Heart left ventricle (tissue), 16 donors: ENCODE results near the gene TTLL5. TPM values are rescaled to one million over a fixed set of nuclear protein-coding genes. Genes with fewer than 3 reads are reported as not detected.
A peak's percentile ranks its signal among the peaks of the same experiment; 100 is the strongest.

Experiments
- ATAC-seq, 4 donors: fragments of 200-7000 bp; cut with Tn5 transposase; one replicate each; pipeline ENCODE4 v1.9.1; 2020 to 2022; ENCODE audit warnings: moderate library complexity in 4 of 4, mild to moderate bottlenecking in 3 of 4, moderate number of reproducible peaks in 1 of 4
- DNase-seq, 5 donors: peaks; one replicate each; pipeline ENCODE4 v3.0.0-alpha.2; 2020
- H3K27ac ChIP-seq, 12 donors: fragments of 200-600 bp; sonication (generic) in 4 of 12; one replicate each; pipeline versions ENCODE4 v1.5.0 to v1.8.0; 2016 to 2022; ENCODE audit warnings: mild to moderate bottlenecking in 2 of 12
- H3K27me3 ChIP-seq, 9 donors: fragments of 200-600 bp; sonication (generic) in 2 of 9; one replicate each; pipeline versions ENCODE4 v1.5.1 to v1.8.0; 2016 to 2022; ENCODE audit warnings: mild to moderate bottlenecking in 3 of 9
- H3K36me3 ChIP-seq, 9 donors: fragments of 200-600 bp; sonication (generic) in 2 of 9; one replicate each; pipeline versions ENCODE4 v1.5.0 to v1.8.0; 2018 to 2022; ENCODE audit warnings: mild to moderate bottlenecking in 2 of 9
- H3K4me1 ChIP-seq, 12 donors: fragments of 200-600 bp; sonication (generic) in 4 of 12; one replicate each; pipeline versions ENCODE4 v1.5.0 to v1.8.0; 2016 to 2022; ENCODE audit warnings: mild to moderate bottlenecking in 3 of 12
- H3K4me3 ChIP-seq, 12 donors: fragments of 200-600 bp; sonication (generic) in 4 of 12; one replicate each; pipeline versions ENCODE4 v1.5.0 to v1.8.0; 2017 to 2022; ENCODE audit warnings: mild to moderate bottlenecking in 9 of 12, moderate library complexity in 4 of 12
- H3K9me3 ChIP-seq, 12 donors: fragments of 200-600 bp; sonication (generic) in 4 of 12; one replicate each; pipeline versions ENCODE4 v1.5.0 to v1.8.0; 2016 to 2022; ENCODE audit warnings: mild to moderate bottlenecking in 1 of 12
- POLR2A ChIP-seq, 2 donors: fragments of 450-650 bp; IDR thresholded peaks; one replicate each; pipeline ENCODE4 v1.6.1; 2017; ENCODE audit warnings: antibody characterized with exemption in 2 of 2, mild to moderate bottlenecking in 2 of 2, moderate library complexity in 2 of 2
- WGBS, 4 donors: extraction: QIAGEN DNeasy Blood & Tissue Kit in 2 of 4; methylation state at CpG; one replicate each; pipeline versions ENCODE4 v1.1.5 to v1.1.7; 2013 to 2018; 5-methylcytosine and 5-hydroxymethylcytosine counted together
- intact Hi-C, 10 donors: fragments of 100-400 bp; cut with DNase I; formaldehyde crosslinking; loops; one replicate each; pipeline versions ENCODE4 v1.11.1 to v1.14.2; 2022
- polyA plus RNA-seq, 2 donors: library from polyadenylated mRNA; stranded (reverse); fragments of 200-250 nt; gene quantifications; one replicate each; pipeline ENCODE4 v1.2.3, GENCODE V29; 2013
- total RNA-seq, 9 donors: library from RNA; depleted of rRNA in 2 of 9; stranded (reverse); fragments of >200 nt in 2 of 9; fragmentation: NEBNext Ultra II Directional in 3 of 9; extraction: Animal tissue kit (Norgen Biotek cat#: 25700) in 3 of 9; gene quantifications; one replicate each; pipeline versions ENCODE4 v1.1.0 to v1.2.4, GENCODE V29; 2016 to 2023
- TF ChIP-seq, protein P1 (sequence below), 12 donors: fragments of 200-600 bp; sonication (generic) in 4 of 12; IDR thresholded peaks; one replicate each; pipeline versions ENCODE4 v1.5.0 to v1.8.0; 2018 to 2022; ENCODE audit warnings: antibody characterized with exemption in 12 of 12, mild to moderate bottlenecking in 5 of 12
- donor health status: ischemic (EF 13 %, LVEDD 7.1; RV severe dilation, severe dysfunction).
- donor health status: healthy with polysubstance abuse.
- donor health status: DM: no; HTN: yes; CAD: no.
- donor health status: DM: no; HTN: no; CAD: no.
- donor health status: ischemic (EF 25% LVEDD 6.9; RV normal size, moderate dysfunction).
- donor health status: ischemic (EF 25% LVEDD 5.7; RV mildly dilated, moderate dysfunction).
- donor health status: healthy.
- donor health status: DM: yes; HTN: yes; CAD: no.
- donor health status: ischemic (EF 35%, LVEDD 5.7; RV mildly dilated, moderate dysfunction).
- donor health status: nonischemic (EF 11% LVEDD 7.7; RV severe dilation, severe dysfunction).
- donor health status: DM: yes; HTN: yes; CAD: no.
- donor health status: PGD.
- donor health status: ischemic (EF 29% LVEDD 5.4; RV normal size, mild dysfunction).
- donor health status: nonischemic (EF 23%, LVEDD 6.1; RV moderate dilation, normal function).

TTLL5 gene
- total and polyA plus RNA-seq, 11 donors, result 6.2 to 24.6 (median 15.8) TPM

DNA sequence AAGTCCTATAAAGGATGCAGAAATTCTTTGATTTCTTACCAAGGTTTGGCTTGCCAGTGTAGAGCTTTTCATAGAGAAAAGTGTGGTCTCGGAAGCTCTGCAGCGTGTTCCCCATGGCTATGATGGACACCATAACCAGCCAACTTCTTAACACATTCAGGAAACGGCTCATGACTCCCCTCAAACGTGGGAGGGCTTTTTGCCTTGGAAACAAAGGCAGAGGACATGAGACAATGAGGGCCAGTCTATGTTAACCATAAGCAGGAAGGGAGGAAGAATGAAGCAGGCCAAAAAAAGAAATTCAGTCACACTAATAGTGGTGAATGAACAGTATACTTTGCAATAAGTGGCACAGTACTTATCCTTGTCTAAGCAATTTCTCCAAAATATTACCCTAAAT lies 3.7 kb upstream of the TTLL5 start:
- no peak overlapping the region for H3K27ac ChIP-seq
- 51 to 68% (median 62%) methylated on average over 4 of the region's 4 CpGs for WGBS, 4 donors
- ATAC-seq, result no peak
- intact Hi-C loops, result loop anchor here in 1 of 10 donors (10.0 kb wide), 1 partner anchor 353 kb away; no protein-coding TSS in a partner anchor
- peaks cover 0 to 26% (median 13%) of the 10 kb centered on the region in 12 donors for H3K4me1 ChIP-seq
- H3K27me3 ChIP-seq, result no peaks in the 10 kb centered on the region
- no peak for TF ChIP-seq POLR2A (IDR thresholded peaks at IDR 0.05)
- TF ChIP-seq, protein P1, sequence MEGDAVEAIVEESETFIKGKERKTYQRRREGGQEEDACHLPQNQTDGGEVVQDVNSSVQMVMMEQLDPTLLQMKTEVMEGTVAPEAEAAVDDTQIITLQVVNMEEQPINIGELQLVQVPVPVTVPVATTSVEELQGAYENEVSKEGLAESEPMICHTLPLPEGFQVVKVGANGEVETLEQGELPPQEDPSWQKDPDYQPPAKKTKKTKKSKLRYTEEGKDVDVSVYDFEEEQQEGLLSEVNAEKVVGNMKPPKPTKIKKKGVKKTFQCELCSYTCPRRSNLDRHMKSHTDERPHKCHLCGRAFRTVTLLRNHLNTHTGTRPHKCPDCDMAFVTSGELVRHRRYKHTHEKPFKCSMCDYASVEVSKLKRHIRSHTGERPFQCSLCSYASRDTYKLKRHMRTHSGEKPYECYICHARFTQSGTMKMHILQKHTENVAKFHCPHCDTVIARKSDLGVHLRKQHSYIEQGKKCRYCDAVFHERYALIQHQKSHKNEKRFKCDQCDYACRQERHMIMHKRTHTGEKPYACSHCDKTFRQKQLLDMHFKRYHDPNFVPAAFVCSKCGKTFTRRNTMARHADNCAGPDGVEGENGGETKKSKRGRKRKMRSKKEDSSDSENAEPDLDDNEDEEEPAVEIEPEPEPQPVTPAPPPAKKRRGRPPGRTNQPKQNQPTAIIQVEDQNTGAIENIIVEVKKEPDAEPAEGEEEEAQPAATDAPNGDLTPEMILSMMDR (IDR thresholded peaks at IDR 0.05), result no peak
- no peak overlapping the region for H3K4me3 ChIP-seq
- no peaks in the 10 kb centered on the region for H3K9me3 ChIP-seq
- H3K36me3 ChIP-seq, result peaks cover 0 to 47% (median 26%) of the 10 kb centered on the region in 9 donors
- DNase-seq, result no peak

DNA sequence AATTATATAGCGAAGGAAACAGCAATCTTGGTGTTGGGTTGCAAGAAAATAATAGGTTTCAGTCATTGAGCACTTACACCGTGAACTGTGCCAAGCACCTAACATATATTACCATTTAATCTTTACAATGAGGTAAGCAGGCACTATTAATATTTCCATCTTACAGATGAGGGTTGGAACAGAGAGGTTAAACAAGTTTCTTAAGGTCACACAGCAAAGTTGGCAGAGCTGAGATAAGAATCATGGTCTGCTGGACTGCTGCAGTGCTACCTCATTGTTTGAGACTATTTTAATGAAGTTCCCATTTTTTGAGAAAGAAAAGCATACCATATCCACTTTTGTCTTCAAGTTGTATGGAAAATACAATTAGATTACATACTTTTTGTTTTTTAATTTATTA lies 2.1 kb upstream of the TTLL5 start:
- Histone ChIP-seq H3K9me3 (no peaks in the 10 kb centered on the region), H3K27ac (no peak overlapping the region), H3K27me3 (no peaks in the 10 kb centered on the region), H3K4me3 (no peak overlapping the region), H3K36me3 (peaks cover 0 to 40% (median 26%) of the 10 kb centered on the region in 9 donors), H3K4me1 (peaks cover 0 to 33% (median 14%) of the 10 kb centered on the region in 12 donors)
- intact Hi-C loops, result loop anchor here in 1 of 10 donors (10.0 kb wide), 1 partner anchor 354 kb away; no protein-coding TSS in a partner anchor
- ATAC-seq, result no peak
- TF ChIP-seq POLR2A (IDR thresholded peaks at IDR 0.05), result no peak
- TF ChIP-seq, protein P1 (IDR thresholded peaks at IDR 0.05), result no peak
- 96 to 100% (median 99%) methylated on average over 2 of the region's 2 CpGs for WGBS, 4 donors
- no peak for DNase-seq

DNA sequence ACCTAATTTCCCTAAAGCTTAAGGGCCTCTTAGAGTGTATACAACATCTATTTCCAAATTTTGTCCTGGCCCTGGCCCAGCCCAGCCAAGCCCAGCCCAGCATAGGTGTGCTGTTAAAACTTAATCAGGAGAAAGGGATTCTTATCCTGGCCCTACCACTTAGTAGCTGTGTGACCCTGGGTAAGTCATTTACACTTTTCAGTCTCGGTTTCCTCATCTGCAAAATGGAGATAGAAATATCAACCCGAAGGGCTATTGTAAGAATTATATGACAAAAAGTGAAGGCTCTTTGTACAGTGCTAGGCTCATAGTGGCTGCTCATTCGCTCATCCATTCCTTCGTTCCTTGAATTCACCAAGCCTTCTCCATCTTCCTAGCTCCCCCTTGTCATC lies 812 bp upstream of the TTLL5 start:
- DNase-seq, result no peak
- ATAC-seq, result no peak
- Histone ChIP-seq H3K9me3 (no peaks in the 10 kb centered on the region), H3K27ac (peak overlapping the region in 11 of 12 donors; percentile 75 to 89 (median 83)), H3K36me3 (peaks cover 0 to 40% (median 23%) of the 10 kb centered on the region in 9 donors), H3K27me3 (no peaks in the 10 kb centered on the region), H3K4me3 (peak overlapping the region; percentile 53 to 98 (median 84)), H3K4me1 (peaks cover 0 to 31% (median 14%) of the 10 kb centered on the region in 12 donors)
- WGBS, 4 donors, result 20 to 29% (median 27%) methylated on average over 4 of the region's 4 CpGs
- intact Hi-C loops, result loop anchor here in 1 of 10 donors (10.0 kb wide), 1 partner anchor 525 kb away; no protein-coding TSS in a partner anchor
- TF ChIP-seq, protein P1 (IDR thresholded peaks at IDR 0.05), result no peak
- TF ChIP-seq POLR2A (IDR thresholded peaks at IDR 0.05), result no peak

DNA sequence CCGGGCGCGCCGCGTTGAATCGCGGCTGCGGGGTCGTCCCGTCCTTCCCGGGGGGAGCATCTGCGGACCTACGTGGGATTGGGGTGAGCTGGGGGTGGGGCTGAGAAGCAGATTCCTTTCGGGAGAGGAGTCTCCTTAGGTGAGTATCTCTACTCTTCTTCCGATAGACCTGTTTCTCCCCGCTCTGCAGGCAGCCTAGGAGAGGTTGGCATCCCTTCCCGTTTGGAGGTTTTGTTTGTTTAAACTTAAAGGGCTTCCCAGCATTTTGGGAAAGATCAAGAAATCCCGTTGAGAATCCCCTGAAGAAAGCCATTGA lies 411 bp downstream of the TTLL5 start:
- 0% methylated on average over 11 to 18 of the region's 18 CpGs for WGBS, 4 donors
- peak overlapping the region in 11 of 12 donors; percentile 75 to 89 (median 83) for H3K27ac ChIP-seq
- TF ChIP-seq POLR2A (IDR thresholded peaks at IDR 0.05), result no peak
- TF ChIP-seq, protein P1 (IDR thresholded peaks at IDR 0.05), result no peak
- H3K4me3 ChIP-seq, result peak overlapping the region; percentile 53 to 98 (median 84)
- no peaks in the 10 kb centered on the region for H3K27me3 ChIP-seq
- intact Hi-C loops, result loop anchor here in 1 of 10 donors (10.0 kb wide), 1 partner anchor 527 kb away; no protein-coding TSS in a partner anchor
- DNase-seq, result no peak
- ATAC-seq, result peak in 3 of 4 donors; percentile 1 to 21 (median 3)
- H3K4me1 ChIP-seq, result peaks cover 0 to 31% (median 14%) of the 10 kb centered on the region in 12 donors
- H3K9me3 ChIP-seq, result no peaks in the 10 kb centered on the region
- peaks cover 0 to 40% (median 28%) of the 10 kb centered on the region in 9 donors for H3K36me3 ChIP-seq
